Brain microvascular endothelial cell (primary cell): ENCODE data around the gene TM4SF18.

Experiments used
- DNase-seq: peaks from one replicate; pipeline ENCODE4 v3.0.0-alpha.2; 2020
- H3K27ac ChIP-seq: fragments of 250-450 bp; sonication (Bioruptor Pico); 2 replicates; pipeline ENCODE4 v1.5.1; 2020; ENCODE audit warnings: mild to moderate bottlenecking, moderate library complexity
- H3K27me3 ChIP-seq: fragments of 250-450 bp; sonication (Bioruptor Pico); replicated peaks from 2 replicates; pipeline ENCODE4 v1.5.1; 2020; ENCODE audit warnings: mild to moderate bottlenecking
- H3K36me3 ChIP-seq: fragments of 250-450 bp; sonication (Bioruptor Pico); replicated peaks from 2 replicates; pipeline ENCODE4 v1.5.1; 2020; ENCODE audit warnings: mild to moderate bottlenecking
- H3K4me3 ChIP-seq: 2 replicates; pipeline ENCODE4 v1.5.1; 2011; ENCODE audit warnings: low read depth, mild to moderate bottlenecking, control low read depth, low read length, moderate library complexity
- in situ Hi-C: cut with HindIII; loops from 2 replicates; pipeline ENCODE4 v1.10.0; 2017; ENCODE audit warnings: low sequenced_read_pairs, low pct_ligation_motif_present
- TF ChIP-seq, protein P1 (sequence below): IDR thresholded peaks from 2 replicates; pipeline ENCODE4 v1.5.1; 2011; ENCODE audit warnings: low read depth, mild to moderate bottlenecking, moderate library complexity, low read length, control low read depth, inconsistent platforms; ENCODE audit errors: missing control alignments

TM4SF18 gene

DNA sequence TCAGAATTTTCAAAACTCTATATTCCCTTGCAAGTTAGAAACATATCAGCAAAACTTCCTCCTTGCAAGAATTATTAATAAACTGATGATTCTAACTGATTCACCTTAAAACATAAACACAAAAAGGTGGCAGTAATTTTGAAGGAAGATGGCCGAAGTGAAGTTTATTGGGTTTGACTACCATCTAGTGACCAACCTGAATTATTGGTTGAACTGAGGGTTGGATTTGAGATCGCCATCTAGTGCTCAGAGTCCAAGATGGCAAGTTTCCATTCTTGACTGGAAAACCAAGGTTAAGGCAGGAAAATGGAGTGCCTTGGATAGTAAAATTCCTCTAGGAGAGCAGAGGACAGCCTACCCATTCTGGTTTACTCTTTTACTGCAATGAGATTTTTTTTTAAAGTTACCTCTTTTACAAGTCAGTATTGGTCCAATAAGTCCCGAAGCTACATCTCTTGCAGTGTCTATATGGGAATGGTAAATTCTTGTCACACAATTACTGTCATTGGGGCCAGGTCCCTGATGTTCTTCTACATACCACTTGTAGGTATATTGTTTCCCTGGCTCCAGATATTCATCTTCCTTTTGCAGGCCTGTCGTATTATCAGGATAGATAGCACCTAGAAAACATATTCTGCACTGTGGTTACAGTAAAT, 60.2 kb downstream of the TM4SF18 start:
- Histone ChIP-seq H3K27me3 (no peaks in the 10 kb centered on the region), H3K4me3 (no peak overlapping the region), H3K27ac (no peak overlapping the region), H3K36me3 (no peaks in the 10 kb centered on the region)
- peak; percentile 70 for DNase-seq
- TF ChIP-seq, protein P1, sequence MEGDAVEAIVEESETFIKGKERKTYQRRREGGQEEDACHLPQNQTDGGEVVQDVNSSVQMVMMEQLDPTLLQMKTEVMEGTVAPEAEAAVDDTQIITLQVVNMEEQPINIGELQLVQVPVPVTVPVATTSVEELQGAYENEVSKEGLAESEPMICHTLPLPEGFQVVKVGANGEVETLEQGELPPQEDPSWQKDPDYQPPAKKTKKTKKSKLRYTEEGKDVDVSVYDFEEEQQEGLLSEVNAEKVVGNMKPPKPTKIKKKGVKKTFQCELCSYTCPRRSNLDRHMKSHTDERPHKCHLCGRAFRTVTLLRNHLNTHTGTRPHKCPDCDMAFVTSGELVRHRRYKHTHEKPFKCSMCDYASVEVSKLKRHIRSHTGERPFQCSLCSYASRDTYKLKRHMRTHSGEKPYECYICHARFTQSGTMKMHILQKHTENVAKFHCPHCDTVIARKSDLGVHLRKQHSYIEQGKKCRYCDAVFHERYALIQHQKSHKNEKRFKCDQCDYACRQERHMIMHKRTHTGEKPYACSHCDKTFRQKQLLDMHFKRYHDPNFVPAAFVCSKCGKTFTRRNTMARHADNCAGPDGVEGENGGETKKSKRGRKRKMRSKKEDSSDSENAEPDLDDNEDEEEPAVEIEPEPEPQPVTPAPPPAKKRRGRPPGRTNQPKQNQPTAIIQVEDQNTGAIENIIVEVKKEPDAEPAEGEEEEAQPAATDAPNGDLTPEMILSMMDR = peak; percentile 94
- in situ Hi-C loops = no loop called here

DNA sequence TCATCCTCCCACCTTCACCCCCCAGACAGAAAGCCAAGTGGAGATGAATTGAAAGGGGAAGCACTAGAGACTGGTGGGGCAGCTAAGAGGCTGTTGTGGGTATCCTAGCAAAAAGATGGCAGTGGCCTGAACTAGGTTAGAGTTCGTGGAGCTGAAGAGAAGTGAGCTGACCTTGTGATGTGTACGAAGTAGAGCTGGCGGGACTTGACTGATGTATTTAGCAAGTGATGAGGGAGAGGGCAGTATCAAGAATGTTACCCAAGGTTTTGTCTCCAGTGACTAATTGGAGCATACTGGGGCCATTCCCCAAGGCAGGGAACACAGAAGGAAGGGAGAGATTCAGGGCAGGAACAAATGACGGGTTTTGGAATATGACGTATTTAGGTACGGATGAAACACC, 61.8 kb downstream of the TM4SF18 start:
- DNase-seq = no peak
- no peak overlapping the region for H3K27ac ChIP-seq
- no peak overlapping the region for H3K4me3 ChIP-seq
- no peaks in the 10 kb centered on the region for H3K36me3 ChIP-seq
- no peaks in the 10 kb centered on the region for H3K27me3 ChIP-seq
- TF ChIP-seq, protein P1 = no peak
- in situ Hi-C loops = no loop called here

DNA sequence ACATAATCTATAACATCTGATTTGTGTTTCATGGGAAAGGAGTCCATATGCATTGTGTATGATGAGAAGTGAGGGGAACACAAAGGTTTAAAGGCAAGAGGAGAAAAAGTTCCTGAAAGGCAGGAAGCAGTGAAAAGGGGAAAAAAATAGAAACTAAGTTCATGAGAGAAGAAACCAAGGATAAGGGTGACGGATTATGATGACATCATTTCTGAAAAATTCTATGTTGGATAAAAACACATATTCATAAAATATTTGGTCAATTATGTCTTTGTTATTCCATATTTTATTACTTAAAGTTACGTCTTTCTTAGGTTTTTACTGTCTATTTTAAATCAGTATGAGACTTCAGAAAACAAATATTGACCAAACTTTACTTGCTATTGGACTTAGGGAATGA, 63.3 kb downstream of the TM4SF18 start:
- Histone ChIP-seq H3K4me3 (no peak overlapping the region), H3K27ac (no peak overlapping the region), H3K27me3 (no peaks in the 10 kb centered on the region), H3K36me3 (no peaks in the 10 kb centered on the region)
- TF ChIP-seq, protein P1 = no peak
- in situ Hi-C loops = no loop called here
- no peak for DNase-seq

DNA sequence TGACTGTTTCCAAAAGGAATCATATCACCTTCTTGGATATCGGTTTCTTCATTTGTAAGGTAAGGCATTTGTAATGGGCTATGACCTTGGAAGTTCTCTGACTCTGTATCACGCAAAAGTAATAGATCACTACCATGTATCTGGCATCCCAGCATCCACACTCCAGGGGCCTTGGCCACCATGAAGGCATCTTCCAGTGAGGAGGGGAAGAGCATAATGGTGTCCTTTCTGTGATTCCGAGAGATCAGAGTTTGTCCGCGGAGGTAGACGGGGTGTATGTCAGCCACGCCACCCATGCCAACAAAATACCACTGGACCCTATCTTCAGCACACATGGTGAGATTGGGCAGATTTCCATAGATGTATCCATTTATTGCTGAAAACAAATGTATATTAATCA, 63.7 kb downstream of the TM4SF18 start:
- Histone ChIP-seq H3K27me3 (no peaks in the 10 kb centered on the region), H3K27ac (no peak overlapping the region), H3K4me3 (no peak overlapping the region), H3K36me3 (no peaks in the 10 kb centered on the region)
- TF ChIP-seq, protein P1 = no peak
- DNase-seq = no peak
- in situ Hi-C loops = no loop called here
